HG03354 (cell line): ENCODE measurements around the gene ALKBH5.

Experiments used
- ATAC-seq: cut with Tn5 transposase; IDR thresholded peaks from one replicate; pipeline ENCODE4 v1.9.1; 2021; ENCODE audit warnings: mild to moderate bottlenecking; ENCODE audit not compliant: unreplicated experiment, poor library complexity, severe bottlenecking

The ALKBH5 gene

DNA sequence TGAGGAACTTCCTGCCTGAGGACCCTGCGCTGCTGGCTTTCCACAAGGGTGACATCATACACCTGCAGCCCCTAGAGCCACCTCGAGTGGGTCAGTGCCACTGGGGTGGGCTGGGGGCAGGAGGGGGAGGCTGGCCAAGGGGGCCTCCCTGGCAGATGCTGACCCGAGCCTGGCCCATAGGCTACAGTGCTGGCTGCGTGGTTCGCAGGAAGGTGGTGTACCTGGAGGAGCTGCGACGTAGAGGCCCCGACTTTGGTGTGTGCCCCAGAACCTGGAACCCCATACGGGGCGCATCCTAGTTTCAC, 26.7 kb upstream of the ALKBH5 start:
- no peak for ATAC-seq

DNA sequence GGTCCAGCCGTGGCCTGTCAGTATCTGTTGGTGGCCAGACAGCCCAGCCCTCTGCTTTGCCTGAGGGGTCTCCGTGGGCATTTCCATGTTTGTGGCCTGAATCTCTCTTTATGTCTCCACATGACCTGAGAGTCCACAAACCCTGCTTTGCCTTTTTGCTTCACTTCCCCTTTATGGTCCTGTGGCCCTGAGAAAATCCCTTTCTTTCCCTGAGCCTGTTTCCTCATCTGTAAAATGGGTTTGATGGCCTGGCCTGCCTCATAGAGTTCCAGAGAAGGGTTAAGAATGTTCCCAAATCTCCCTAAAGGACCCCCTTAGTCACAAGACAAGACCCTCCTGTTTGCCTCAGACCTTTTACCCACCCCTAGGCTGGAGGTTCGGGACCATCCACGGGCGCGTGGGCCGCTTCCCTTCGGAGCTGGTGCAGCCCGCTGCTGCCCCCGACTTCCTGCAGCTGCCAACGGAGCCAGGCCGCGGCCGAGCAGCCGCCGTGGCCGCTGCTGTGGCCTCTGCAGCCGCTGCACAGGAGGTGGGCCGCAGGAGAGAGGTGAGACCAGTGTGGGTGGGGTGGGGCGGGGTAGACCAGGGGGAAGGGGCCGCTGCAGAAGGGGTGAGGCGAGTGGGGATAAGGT, 26.2 kb upstream of the ALKBH5 start:
- no peak for ATAC-seq

DNA sequence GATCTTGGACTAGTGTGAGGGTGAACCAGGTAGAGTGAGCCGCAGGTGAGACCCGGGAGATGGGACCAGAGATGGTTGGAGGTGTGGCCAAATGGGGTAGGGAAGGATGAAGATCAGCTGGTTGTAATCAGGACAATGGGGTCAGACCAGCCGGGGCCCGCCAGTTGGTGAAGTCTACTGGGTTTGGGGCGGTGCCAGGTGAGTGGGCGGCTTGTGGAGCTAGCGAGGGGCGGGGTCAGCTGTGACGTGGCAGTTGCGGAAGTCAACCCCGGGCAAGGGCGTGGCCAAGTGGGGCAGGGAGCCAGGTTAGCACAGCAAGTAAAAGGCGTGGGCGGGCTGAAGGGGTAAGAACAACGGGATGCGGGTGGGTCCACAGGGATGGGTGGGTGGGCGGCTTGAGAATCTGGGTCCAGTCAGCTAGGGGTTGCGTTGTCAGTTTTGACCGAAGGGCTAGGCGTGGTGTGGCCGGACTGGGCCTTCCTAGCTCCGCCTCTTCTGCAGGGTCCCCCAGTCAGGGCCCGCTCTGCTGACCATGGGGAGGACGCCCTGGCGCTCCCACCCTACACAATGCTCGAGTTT, 25.5 kb upstream of the ALKBH5 start:
- ATAC-seq = peak; percentile 53

DNA sequence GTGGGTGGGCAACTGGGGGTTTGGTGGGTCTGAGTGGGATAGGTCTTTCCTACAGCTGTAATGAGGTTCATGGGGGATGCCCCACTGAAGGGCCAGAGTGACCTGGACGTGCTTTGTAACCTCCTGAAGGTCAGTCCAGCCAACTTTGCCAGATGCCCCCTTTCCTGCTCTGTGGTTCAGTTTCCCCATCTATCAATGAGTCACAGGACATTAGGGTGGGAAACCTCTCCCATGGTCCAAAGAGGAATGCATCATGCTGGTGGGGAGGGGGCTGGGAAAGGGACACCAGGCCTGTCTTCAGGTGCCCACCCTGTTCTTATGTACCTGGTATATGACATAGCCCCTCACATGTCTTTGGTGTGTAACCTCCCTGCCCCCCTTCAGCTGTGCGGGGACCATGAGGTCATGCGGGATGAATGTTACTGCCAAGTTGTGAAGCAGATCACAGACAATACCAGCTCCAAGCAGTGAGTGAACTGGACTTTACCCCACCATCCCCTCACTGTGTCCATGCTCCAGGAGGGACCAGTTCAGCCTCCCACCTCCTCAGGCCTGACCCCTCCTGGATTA, 24.0 kb upstream of the ALKBH5 start:
- ATAC-seq = no peak

DNA sequence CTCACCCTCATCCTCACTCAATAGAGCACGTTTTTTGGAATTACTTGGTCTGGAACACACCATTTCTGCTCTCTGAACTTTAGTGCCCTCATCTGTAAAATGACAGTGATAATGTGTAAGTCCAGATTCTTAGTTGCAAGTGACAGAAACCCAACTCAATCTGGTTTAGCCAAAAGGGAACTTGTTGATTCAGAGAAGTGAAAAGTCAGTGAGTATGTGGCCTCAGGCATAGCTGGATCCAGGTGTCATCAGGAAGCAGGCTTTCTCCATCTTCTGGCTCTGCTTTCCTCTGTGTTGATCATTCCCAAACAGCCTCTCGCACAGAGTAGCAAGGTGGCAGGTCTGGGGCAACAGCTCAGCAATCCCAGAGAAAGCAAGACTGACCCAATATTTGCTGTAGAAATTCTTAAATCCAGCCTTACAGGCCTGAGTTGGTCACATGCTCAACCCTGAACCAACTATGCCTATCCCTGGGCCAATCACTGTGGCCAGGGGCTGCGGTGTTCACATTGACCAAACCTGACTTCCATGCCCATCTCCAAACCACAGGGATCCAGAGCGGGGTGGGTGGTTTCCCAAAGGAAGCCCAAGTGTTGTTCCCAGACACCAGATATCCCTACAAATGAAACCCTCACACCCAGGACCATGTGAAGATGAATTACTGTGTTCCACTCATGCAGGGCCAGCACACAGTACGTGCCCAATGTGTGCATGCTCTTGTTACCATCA, 23.3 kb upstream of the ALKBH5 start:
- no peak for ATAC-seq

DNA sequence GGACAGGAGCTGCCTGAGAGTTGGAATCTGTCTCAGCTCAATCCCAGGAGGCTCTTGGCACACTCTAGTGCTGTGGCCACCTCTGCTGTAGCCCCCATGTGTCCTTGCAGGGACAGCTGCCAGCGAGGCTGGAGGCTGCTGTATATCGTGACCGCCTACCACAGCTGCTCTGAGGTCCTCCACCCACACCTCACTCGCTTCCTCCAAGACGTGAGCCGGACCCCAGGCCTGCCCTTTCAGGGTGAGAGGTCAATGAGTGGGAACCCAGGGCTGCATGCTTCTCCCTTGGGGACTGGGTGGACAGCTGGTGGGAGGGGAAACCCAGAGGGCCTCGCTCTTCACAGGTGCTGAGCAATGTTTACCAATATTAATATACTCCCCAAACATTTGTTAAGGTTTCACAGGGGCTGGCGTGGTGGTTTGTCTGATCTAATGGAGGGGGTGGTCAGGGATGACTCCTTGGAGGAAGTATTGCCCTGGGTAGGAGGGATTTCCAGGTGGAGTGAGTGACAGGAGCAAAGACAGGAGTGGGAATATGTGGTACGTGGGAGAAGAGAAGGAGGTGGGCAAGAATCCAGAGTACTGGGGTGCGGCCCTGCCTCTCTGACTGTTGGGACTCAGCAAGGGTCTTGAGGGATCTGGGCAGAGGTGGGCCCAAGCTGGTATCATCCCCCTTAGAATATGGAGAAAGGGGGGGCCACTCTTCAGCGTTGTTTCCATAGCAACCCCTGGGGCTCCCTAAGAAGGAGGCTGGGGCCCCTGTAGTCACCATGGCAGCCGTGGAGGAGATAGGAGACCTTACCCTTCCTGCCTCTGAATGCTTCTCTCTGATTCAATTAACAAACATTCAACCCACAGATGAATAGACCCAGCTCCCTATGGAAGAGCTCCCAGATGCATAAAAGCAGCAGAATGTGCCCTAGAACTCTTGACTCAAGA, 22.2 kb upstream of the ALKBH5 start:
- no peak for ATAC-seq

DNA sequence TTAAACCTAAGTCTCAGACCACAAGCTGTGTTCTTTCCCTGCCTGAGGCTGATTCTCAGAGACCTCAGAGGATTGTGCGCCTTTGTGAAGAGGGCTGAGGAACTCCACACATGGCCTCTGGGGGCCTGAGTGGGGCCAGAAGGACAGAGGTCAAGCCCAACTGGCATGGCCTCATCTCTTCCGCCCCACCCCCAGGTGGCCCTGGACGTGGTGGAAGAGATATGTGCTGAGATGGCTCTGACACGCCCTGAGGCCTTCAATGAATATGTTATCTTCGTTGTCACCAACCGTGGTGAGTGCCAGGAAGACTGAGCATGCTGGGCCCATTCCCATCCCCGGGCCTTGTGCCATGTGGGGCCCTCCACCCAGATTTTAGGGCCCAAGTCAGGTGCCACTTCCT, 20.1 kb upstream of the ALKBH5 start:
- ATAC-seq = no peak

DNA sequence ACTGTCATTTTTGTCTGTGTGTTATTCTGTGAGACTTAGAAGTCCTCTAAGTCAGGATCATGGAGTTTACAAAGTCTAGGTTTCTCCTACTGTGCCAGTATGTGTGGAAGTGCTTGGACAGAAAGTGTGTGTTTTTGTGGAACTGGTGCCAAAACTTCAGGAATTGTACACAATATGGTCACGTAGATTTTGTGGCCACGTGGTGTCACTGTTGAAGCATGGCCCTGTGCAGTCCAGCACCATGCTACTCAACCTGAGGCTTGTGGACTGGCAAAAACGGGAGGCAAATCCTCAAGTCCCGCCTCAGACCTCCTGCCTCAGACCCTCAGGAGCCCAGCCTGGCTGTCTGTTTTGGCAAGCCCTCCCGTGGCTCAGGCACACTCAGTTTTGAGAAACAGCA, 16.7 kb upstream of the ALKBH5 start:
- no peak for ATAC-seq

DNA sequence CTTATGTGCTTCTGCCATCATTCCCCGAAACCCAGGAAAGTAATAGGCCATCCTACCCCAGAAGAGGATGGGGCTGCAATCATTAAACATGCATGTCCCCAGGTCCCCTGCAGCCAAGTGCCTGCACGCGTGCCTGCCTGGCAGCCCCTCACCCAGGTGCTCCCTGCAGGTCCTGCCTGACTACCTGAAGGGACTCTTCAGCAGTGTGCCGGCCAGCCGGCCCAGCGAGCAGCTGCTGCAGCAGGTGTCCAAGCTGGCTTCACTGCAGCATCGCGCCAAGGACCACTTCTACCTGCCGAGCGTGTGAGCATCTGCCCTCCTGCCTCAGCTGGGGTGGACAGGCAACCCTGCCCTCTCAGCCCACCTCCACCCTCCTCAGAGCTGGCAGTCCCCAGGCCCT, 16.2 kb upstream of the ALKBH5 start:
- ATAC-seq = no peak

DNA sequence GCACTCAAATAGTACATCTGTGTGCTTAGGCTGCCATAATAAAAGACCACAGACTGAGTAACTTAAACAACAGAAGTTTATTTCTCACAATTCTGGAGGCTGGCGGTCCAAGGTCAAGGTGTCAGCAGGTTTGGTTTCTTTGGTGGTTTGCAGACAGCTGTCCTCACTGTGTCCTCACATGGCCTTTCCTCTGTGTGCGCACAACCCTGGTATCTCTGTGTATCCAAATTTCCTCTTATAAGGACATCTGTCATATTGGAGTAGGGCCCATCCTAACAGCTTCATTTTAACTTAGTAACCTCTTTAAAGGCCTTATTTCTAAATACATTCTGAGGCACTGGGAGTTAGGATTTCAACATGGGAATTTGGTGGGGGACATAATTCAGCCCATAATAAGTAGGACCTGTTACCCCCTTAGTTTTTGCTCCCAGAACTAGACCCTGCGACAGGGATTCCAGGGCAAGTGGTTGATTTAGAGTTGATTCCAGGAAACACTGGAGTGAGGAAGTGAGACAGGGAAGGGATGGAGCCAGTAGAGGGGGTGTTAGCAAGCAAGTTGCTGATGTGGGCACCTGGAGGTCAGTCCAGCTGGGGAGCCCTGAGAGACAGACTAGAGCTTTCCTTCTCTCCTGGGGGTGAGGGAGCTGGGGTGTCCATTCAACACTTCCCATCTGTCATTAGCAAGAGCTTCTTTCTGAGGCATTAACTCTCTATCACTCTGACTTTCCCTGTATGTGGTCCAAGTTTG, 10.9 kb upstream of the ALKBH5 start:
- ATAC-seq = no peak

DNA sequence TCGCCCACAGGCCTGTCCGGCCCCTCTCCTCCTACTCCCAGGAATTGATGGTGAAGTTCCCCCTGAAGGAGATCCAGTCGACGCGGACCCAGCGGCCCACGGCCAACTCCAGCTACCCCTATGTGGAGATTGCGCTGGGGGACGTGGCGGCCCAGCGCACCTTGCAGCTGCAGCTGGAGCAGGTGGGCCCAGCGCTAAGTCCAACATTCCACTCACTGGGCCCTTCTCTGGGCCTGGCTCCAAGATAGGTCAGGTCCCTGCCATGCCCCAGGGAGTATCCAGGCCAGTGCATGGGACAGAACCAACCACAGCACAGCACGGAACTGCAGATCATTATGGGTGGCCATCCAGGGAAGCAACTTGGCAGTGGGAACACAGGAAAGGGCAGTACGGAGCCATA, 9.9 kb upstream of the ALKBH5 start:
- ATAC-seq = no peak

DNA sequence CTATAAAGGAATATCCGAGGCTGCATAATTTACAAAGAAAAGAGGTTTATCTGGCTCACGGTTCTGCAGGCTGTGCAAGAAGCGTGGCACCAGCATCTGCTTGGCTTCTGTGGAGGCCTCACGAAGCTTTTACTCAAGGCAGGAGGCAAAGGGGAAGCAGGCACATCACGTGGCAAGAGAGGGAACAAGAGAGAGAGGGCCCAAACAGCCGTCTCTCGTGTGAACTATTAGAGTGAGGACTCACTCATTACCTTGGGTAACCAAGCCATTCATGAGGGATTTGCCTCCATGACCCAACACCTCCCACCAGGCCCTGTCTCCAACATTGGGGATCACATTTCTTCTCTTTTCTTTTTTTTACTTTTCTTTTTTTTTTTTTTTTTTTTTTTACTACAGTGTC, 7.5 kb upstream of the ALKBH5 start:
- ATAC-seq = no peak

DNA sequence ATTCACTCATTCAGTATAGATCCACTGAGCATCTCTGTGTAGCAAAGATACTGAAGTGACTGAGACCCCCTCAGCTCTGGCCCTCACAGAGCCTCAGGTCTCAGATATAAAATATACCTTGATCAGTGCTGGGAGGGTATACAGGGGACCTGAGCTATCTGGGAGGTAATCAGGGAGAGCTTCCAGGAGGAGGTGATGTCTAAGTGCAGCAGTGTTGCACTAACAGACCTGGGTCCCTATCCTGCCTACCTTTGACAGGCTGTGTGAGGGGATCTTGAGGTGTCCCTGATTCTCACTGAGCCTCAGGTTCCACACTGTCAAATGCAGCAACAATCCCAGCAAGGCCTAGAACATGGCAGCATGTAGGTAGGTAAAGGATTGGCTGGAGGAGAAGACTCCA, 6.5 kb upstream of the ALKBH5 start:
- ATAC-seq = no peak

DNA sequence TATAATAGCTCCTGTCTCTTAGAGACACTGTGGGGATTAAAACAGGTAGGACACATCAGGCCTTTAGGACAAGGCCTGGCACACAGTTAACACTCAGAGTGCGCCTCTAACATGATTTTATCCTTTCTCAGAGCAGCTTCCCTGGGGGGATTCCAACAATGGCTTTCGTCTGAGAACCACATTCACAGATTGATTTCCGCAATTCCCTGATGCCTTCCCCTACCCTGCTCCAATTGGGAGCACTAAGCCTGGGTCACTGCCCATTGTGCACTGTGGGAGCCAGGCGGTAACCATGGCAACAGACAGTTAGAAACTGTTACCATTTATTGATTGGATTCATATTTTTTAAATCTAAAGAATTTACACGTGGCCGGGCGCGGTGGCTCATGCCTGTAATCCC, 5.9 kb upstream of the ALKBH5 start:
- ATAC-seq = no peak

DNA sequence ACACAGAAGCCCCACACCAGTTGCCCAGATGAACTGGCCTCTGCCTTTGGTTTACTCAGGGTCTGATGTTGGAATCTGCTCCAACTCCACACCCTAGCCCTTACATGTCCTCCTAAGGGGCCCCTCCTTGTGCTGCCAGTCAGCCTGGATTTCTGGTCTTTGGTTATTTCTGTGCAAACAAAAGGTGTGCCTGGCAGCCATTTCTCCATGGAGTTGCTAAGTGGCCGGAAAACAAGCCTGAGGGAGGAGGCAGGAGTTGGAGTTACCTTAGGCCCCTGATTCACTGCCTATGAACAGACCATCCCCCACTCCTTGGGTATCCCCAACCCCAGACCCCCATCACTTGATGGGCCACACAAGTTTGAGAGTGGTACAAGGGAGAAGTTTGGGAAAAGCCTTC, 4.4 kb upstream of the ALKBH5 start:
- no peak for ATAC-seq

DNA sequence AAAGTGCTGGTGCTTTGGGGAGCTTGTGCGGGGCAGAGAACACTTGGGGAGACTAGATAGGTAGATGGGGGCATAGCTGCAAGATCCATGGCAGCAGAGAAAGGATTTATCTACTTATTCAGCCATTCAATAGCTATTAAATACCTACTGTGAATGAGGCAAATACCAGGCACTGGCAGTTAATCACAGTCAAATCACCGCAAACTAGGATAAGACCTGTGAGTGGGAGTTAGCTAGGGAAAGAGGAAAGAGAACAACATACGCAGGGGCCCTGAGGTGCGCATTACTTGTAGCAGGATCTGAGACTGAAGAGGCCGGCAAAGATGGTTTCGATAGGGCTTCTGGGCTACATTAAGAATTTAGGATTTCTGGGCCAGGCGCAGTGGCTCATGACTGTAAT, 3.8 kb upstream of the ALKBH5 start:
- ATAC-seq = no peak

DNA sequence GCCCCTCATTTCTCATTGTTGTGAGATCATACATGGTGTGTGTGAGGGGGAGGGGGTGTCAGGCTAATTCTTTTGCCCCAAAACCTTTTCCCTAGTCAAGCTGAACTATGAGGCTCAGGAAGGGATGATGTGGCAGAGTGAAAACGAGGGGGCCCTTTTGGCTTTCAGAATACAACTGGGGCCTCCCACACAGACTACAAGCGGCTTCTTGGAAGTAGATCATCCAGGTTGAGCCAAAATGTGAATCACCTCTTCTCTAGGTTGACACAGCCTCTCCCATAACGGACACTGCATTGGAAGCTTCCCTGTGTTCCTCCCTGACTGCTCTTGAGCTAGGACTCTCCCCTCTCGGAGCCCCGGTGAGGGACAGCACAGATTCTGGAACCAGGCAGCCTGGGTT, 2.3 kb upstream of the ALKBH5 start:
- ATAC-seq = no peak

DNA sequence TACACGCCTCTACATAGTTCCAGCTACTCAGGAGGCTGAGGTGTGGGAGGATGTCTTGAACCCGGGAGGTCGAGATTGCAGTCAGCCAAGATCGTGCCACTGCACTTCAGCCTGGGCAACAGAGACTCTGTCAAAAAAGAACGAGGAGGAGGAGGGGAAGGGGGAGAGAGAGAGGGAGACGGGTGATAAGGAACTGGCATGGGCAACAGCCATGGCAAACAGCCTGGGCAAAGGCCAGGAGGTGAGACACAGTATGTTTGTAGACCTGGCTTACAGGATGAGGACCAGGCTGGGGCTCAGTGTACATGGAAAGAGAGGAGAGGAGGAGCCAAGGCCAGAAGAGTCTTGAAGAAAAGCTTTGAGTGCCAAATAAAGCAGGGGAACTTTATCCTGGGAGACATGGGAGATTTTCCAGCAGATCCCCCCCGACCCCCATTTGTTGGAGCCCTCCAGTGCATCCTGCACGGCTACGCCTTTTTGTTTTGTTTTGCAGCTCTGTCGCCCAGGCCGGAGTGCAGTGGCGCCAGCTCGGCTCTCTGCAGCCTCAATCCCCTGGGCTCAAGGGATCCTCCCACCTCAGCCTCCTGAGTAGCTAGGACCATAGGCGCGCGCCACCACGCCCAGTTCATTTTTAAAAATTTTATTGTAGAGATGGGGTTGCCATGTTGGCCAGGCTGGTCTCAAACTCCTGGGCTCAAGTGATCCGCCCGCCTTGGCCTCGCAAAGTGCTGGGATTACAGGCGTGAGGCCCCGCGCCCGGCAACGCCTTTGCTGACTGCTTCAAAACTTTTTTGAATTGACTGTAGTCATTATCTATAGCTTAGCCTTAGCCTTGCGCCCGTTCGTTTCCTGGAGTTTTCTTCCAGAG, 1.3 kb upstream of the ALKBH5 start:
- no peak for ATAC-seq

DNA sequence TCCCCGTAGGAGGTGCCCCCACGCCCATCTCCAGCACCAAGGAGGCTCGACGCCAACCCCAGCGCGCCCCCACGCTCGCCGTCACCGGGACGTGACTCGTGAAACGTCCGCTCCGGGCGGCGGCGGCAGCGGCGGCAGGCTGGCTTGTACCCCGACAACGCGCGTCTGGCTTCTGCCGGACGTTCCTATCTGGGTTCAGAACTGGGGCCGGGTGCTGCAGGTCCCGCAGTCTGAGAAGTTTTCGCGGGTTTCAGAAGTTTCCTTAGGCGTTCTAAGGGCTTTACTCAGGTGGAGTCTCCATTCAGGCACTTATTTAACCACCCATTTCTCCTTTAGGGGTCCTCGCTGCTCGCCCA, 672 bp upstream of the ALKBH5 start:
- peak; percentile 45 for ATAC-seq
